Frontal cortex (tissue), 4 donors: Measurements from ENCODE around the gene OR14J1. TPM values are rescaled to one million over a fixed set of nuclear protein-coding genes. Genes with fewer than 3 reads are reported as not detected.
"Not testable (repeated sequence)": the region's sequence is repeated elsewhere in the genome, so short reads cannot be mapped to it uniquely, and the experiment has no call there.

Source experiments
- DNase-seq, 2 donors: peaks; one replicate each; pipeline ENCODE4 v3.0.0; 2012; ENCODE audit warnings: low spot score in 2 of 2
- FAIRE-seq: peaks from 2 replicates; lab custom pipeline; 2012; peaks lifted over from hg19 to GRCh38; lab: Jason Lieb, UNC
- total RNA-seq: library from RNA; depleted of rRNA; stranded (reverse); fragments of >200 nt; gene quantifications from one replicate; pipeline ENCODE4 v1.2.3, GENCODE V29; 2014
- donor health status: control.
- donor health status: control.
- donor health status: control.

Gene OR14J1
- total RNA-seq = not detected

GRCh38 chr6:29301316-29301715 lies at the start of gene OR14J1:
Gene OR14J1, plus strand, starts transcription at chr6:29301701. Its CDS starts 4,989 bp downstream, at chr6:29306690.
- no peak for DNase-seq

GRCh38 chr6:29251736-29252135 lies 49.8 kb upstream of the OR14J1 start:
- DNase-seq = no peak
- FAIRE-seq = no peak

More at GRCh38 chr6:29301316-29301715, at the start of gene OR14J1:
- FAIRE-seq = no peak

GRCh38 chr6:29255530-29255929 lies 46.0 kb upstream of the OR14J1 start:
- FAIRE-seq (no peak), DNase-seq (no peak)

GRCh38 chr6:29259721-29260120 lies 41.8 kb upstream of the OR14J1 start:
- DNase-seq (no peak), FAIRE-seq (no peak)

GRCh38 chr6:29263001-29263400 lies 38.5 kb upstream of the OR14J1 start:
- DNase-seq = no peak
- FAIRE-seq = no peak

GRCh38 chr6:29294499-29294914 lies 7.0 kb upstream of the OR14J1 start:
- no peak for DNase-seq

GRCh38 chr6:29295181-29295585 lies 6.3 kb upstream of the OR14J1 start:
- FAIRE-seq = no peak

More at GRCh38 chr6:29294499-29294914, 7.0 kb upstream of the OR14J1 start:
- FAIRE-seq = no peak

GRCh38 chr6:29295623-29296022 lies 5.9 kb upstream of the OR14J1 start:
- no peak for FAIRE-seq
- DNase-seq = no peak

More at GRCh38 chr6:29295181-29295585, 6.3 kb upstream of the OR14J1 start:
- DNase-seq = no peak

GRCh38 chr6:29319931-29320330 lies 18.4 kb downstream of the OR14J1 start:
- FAIRE-seq (peak; percentile 8), DNase-seq (no peak)

- not testable (repeated sequence) for FAIRE-seq
Measured at GRCh38 chr6:29323332-29323731, 21.8 kb downstream of the OR14J1 start.

GRCh38 chr6:29325777-29326176 lies 24.3 kb downstream of the OR14J1 start:
- FAIRE-seq = no peak
- DNase-seq = no peak

More at GRCh38 chr6:29323332-29323731, 21.8 kb downstream of the OR14J1 start:
- not testable (repeated sequence) for DNase-seq

GRCh38 chr6:29332676-29333075 lies 31.2 kb downstream of the OR14J1 start:
- DNase-seq (no peak), FAIRE-seq (no peak)

GRCh38 chr6:29336269-29336668 lies 34.8 kb downstream of the OR14J1 start:
- DNase-seq (no peak), FAIRE-seq (no peak)

GRCh38 chr6:29345380-29345779 lies 43.9 kb downstream of the OR14J1 start:
- FAIRE-seq = no peak

GRCh38 chr6:29349348-29349747 lies 47.8 kb downstream of the OR14J1 start:
- FAIRE-seq, DNase-seq: not testable (repeated sequence)

More at GRCh38 chr6:29345380-29345779, 43.9 kb downstream of the OR14J1 start:
- no peak for DNase-seq

GRCh38 chr6:29354980-29355379 lies 53.5 kb downstream of the OR14J1 start:
- no peak for FAIRE-seq
- DNase-seq = no peak

GRCh38 chr6:29355603-29356002 lies 54.1 kb downstream of the OR14J1 start:
- no peak for DNase-seq
- FAIRE-seq = no peak

Other genes starting within 250 kb of the OR14J1 start
- not detected for gene OR2B3, start 214.4 kb upstream of the OR14J1 start, total RNA-seq
- not detected for gene OR2J1, start 202.2 kb upstream of the OR14J1 start, total RNA-seq
- not detected for gene OR2J3, start 193.6 kb upstream of the OR14J1 start, total RNA-seq
- gene OR2J2, start 130.8 kb upstream of the OR14J1 start, total RNA-seq = not detected
- not detected for gene OR5V1, start 67.2 kb downstream of the OR14J1 start, total RNA-seq
- not detected for gene OR12D3, start 73.6 kb downstream of the OR14J1 start, total RNA-seq
- not detected for gene OR12D2, start 93.9 kb downstream of the OR14J1 start, total RNA-seq
- not detected for gene OR12D1, start 113.2 kb downstream of the OR14J1 start, total RNA-seq
- not detected for gene OR10C1, start 137.6 kb downstream of the OR14J1 start, total RNA-seq
- not detected for gene OR11A1, start 155.4 kb downstream of the OR14J1 start, total RNA-seq
- under 0.01 TPM for gene OR2H1, start 155.5 kb downstream of the OR14J1 start, total RNA-seq
- not detected for gene MAS1L, start 186.3 kb downstream of the OR14J1 start, total RNA-seq